GM19395 (cell line): ENCODE data around the gene SMG7.

Experiments
- ATAC-seq: cut with Tn5 transposase; IDR thresholded peaks from one replicate; pipeline ENCODE4 v1.9.1; 2021; ENCODE audit warnings: mild to moderate bottlenecking, moderate library complexity; ENCODE audit not compliant: unreplicated experiment

The SMG7 gene

DNA sequence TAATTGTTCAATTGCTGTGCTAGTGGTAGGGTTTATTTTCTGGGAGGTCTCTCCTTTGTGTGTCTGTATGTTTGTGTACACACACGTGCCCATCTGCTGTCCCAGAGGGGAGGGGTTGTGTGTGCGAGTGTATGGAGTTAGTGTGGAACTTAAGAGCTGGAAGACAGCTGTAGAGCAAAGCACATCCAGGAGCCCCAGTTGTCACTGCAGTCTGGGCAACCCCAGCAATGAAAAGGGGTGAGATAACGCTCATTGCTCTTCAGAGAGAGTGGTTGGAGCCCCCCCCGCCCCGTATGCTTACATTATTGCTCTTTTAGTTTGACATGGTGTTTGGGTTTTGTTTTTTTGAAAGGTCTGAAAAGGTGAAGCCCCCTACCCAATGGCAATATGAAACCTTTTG lies 81.0 kb downstream of the SMG7 start:
- no peak for ATAC-seq

DNA sequence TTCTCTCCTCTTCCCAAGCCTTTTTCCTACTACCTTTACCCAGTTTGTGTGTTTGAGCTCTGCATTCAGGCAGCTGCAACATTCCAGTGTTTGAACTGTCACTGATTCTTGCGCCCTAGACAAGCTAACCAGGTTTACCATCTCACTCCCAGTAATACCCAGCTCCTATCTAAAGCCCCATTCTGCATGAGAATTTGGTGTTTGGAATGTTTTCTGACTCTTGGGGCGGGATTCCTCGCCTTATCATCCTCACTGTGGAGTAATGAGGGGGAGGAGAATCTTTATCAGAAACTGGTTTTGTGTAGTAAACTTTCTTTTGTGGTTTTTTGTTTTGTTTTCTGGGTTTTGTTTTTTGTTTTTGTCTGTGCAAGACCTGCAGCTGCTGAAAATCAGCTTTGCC lies 81.5 kb downstream of the SMG7 start:
- no peak for ATAC-seq

DNA sequence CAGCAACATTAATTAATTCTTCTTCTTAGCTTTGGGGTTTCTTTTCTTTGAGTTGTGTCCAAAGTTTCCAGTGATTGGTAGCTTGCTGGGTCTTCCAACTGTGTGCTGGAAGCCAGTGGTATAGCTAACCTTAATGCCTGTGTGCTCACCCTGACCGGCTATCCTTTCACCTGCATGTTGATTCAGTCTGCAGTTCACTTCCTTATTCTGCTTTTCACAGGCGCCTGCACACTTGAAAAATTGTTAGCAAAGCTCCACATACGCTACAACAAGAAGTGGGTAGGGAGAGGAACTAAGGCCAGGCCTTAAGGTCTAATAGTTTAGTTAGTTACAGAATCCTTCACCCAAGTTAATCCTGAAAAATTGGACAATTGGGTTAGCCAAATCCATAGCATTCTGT lies 82.3 kb downstream of the SMG7 start:
- no peak for ATAC-seq

DNA sequence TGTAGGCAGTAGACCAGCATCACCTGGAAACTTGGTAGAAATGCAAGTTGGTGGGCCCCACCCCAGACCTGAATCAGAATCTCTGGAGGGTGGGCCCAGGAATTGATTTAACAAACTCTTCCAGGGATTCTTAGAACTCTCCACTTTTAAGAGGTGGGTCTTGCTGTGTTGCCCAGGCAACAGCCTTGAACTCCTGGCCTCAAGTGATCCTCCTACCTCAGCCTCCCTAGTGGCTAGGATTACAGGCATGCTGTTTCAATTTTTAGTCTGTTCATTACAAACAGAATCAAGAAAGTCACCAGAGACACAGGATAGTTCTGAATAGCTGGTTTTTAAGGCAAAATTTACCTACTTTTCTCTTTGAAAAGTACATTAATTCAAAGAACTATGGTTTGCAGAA lies 86.8 kb downstream of the SMG7 start:
- no peak for ATAC-seq

DNA sequence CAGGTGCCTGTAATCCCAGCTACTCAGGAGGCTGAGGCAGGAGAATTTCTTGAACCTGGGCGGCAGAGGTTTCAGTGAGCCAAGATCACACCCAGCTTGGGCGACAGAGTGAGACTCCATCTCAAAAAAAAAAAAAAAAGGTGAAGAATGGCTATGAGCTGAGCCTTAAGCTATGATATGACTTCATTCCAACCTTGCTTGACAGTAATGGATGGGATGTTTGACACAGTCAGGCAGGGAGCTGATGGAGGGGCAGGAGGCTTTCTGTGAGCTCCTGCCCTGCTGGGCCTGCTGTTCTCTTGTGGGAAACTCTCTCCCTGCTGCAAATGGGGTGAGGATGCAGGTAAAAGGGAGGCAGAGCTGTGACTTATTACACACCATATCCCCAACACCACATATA lies 90.4 kb downstream of the SMG7 start:
- ATAC-seq: no peak

DNA sequence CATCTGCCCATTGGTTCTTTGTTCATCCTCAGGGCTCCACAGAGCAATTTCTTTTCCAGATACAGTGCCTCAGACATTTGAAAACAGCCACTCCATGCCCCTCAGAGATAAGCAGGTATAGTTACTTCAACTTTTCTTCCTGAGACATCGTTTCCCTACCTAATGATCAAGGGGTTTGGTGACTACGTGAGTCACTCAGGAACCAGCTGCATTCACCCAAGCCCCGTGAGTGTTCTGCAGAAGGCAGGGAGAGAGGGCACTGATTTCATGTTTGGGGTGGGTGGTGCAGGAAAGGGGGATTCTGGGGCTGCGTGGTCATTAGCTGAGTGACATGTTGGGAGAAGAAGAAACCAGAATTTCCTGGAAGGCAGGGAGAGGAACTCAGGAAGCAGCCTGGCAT lies 93.0 kb downstream of the SMG7 start:
- ATAC-seq: no peak

DNA sequence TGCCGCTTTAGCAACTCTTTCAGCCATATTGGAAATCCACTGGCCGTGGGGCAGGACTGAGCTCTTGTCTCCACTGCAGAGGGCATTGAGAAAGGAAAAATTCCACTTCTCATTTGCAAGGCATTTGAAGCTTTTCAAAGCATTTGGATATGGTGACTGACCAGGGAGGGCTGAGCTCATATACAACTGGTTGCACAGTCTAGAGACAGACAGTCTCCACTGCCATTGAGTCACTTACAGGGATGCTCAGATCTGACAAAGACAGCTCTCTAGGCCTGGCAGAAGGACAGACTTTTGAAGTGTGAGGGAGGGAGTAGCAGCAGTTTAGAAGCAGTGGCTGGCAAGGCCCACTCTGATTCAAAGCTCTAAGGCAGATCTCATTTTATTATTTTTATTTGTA lies 93.7 kb downstream of the SMG7 start:
- ATAC-seq: no peak

DNA sequence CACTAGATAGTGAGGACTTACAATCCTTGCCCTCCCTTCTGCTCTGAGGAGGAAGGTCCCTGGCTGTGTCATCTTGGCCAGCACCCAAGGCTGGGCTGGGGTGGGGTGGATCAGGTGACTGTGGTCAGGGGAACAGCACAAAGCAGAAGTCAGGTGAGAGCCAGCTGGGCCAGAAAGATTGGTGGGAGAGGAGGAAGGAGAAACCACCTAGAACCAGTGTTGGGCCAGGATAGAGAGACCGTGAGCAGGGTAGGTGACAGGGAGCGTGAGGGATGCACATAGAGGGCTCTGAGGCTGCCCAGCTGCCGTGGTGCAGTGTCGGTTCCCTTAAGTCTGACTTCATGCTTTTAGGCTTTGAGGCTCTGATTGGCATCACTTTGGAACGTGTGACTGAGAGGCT lies 95.3 kb downstream of the SMG7 start:
- ATAC-seq: peak; percentile 67

DNA sequence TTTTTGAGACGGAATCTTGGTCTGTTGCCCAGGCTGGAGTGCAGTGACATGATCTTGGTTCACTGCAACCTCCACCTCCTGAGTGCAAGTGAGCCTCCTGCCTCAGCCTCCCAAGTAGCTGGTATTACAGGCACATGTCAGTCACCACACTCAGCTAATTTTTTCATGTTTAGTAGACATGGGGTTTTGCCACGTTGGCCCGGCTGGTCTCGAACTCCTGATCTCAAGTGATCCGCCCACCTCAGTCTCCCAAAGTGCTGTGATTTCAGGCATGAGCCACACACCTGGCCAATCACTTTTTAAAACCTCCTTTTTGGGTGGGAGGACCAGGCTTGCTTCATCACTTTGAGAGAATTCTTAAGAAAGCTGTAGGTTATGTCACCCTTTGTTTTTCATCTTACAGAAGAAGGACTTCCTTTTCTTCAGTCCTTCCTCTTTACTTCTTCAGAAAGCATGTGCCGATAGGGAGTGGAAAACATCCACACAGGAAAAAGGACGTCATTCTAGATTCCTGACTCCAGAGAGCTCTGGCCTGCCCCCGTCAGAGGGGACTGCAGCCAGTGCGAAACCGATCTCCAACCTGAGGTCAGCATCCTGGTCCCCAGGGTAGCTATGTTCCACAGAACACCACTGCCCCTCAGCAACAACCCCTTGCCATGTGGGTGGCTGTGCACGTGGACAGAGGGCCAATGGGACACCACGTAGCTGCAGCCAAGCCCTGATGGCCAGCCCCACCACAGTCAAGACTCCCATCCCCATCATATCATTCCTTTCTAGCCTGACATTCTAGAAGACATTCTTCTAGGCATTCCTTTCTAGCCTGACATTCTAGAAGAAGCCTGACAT lies 96.1 kb downstream of the SMG7 start:
- no peak for ATAC-seq

DNA sequence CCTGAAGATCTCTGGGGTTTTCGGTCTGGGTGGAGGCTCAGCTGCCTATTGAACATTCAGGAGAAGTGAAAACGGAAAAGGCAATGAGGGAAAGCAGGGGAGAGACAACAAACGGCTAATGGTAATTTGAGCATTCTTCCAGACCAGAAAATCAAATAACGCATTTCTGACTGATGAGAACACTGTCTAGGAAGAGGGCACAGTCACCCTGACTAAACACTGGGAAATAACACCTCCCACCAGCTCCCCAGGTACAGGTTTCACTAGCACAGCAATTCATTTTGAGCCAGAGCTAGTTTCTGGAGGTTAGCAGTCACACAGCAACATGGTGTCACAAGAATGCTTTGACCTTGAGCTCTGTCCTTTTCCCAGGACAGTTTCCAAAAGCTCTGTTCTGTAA lies 96.8 kb downstream of the SMG7 start:
- ATAC-seq: no peak

DNA sequence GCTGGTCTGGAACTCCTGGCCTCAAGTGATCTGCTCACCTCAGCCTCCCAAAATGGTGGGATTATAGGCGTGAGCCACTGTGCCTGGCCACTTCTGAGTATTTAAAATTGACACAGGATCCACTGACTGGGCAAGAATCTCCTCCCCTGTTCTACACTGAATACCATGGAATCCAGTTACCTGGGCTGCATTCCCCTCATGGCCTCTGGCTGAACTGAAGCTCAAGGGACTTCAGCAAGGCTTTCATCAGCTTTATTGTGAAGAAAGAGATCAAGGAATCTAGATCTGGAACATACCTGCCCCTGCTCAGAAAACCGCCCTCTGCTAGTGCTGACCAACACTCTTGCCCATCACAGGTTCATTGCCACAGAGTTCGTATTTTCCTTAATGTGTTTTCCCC lies 97.5 kb downstream of the SMG7 start:
- no peak for ATAC-seq

DNA sequence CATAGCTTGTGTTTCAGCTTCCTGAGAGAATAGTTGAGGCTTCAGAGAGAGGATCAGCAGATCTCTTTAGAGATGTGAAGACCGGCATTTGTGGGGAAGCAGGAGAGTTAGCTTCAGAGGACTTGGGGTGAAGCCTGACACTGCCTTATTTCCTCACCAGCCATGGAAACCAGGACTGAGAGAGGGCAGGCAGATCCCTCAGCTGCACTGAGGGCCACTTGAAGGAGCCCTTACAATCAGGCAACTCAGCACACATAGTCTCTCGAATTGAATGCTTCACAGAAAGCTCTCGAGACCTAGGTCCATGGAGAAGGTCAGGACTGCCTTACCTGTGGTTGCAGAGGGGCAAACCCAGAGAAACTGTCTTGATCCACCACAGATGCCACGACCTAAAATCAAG lies 98.2 kb downstream of the SMG7 start:
- ATAC-seq: no peak

DNA sequence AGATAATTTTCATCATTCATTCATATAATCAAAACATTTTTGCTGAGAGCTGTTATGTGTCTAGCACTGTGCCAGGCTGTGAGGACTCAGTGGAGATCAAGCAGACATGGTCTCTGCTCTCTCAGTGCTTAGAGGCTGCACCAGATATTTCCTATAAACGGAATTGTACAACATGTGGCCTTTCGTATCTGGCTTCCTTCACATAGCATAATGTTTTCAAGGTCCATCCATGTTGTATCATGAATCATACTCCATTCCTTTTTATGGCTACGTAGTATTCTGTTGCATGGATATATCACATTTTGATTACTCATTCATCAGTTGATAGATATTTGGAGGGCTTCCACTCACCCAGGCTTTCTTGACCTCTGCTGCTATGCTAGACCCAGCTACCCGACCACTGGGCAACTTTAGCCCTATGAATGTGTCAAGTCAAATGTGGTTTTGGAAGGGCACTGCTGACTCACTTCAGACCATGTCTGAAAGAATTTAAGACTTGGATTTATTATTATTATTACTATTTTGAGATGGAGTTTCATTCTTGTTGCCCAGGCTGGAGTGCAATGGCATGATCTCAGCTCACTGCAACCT lies 99.5 kb downstream of the SMG7 start:
- no peak for ATAC-seq

DNA sequence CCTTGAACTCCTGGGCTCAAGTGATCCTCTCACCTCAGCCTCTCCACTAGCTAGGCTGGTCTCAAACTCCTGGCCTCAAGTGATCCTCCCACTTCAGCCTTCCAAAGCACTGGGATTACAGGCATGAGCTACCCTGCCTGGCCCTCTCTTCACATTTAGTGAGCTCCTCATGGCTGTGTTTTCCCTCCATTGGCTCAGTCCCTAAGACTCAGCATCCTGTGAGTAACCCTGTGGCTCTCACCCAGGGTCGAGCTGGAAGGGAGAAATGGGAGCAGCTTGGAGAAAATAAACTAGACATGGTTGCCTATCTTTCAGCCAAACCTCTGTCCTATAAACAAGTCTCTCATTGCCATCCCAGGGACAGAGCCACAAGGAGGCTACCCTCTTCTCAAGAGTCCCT lies 100.4 kb downstream of the SMG7 start:
- ATAC-seq: no peak

DNA sequence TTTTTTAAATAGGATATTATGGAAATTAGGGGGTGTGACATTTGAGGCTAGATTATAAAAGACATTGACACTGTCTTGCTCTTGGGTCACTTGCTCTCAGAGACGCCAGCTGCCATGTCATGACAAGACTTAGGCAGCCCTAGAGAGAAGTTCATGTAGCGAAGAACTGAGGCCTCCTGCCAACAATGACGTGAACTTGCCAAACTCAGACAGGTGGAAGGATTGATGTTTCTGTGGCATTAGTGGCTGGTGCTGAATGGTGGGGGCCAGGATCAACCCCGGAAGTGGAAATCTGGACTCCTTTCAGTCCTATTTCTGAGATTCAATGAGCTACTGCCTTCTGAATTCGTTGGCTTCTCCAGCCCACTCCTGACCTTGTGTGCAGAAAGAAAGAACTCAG lies 103.3 kb downstream of the SMG7 start:
- ATAC-seq: no peak

DNA sequence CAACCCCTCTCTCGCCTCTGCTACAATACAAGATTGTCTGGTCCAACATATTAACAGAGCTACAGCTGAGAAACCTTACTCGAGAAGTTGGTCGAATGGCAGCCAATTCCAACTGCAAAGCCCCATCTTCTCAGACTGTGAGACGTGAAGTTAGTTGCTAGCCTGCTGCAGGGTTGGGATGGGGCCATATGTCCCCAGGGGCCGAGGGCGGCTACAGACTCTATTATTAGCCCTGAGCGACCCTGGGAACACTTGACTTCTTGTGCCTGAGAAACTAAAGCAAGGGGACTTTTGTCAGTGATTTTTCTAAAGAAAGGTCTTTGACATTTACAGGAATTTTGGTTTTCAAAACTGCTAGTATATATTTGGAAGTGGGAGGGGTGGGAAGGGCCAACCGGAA lies 104.2 kb downstream of the SMG7 start:
- no peak for ATAC-seq

DNA sequence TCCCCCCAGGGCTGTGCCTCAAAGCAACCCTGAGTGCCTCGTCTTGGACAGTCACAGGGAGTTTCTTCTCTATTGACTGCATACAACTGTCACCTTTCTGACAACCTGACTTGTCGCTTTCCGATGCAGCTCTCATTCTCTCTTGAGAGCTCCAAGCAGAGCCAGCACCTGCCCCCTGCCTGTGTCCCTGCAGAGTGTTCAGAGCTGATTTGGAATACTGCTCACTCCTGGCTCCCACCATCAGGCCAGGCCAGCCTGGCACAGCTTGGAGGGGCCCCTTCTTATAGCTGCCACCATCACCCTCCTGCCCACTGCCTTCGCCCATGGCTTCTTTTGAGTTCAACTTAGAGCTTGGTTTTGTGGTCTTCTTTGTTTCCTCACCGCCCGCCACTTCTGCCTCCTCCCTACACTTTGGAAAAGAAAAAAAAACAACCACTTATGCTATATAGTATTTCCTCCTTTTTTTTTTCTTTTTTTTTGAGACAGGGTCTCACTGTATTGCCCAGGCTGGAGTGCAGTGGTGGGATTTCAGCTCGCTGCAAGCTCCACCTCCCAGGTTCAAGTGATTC lies 105.7 kb downstream of the SMG7 start:
- ATAC-seq: no peak

DNA sequence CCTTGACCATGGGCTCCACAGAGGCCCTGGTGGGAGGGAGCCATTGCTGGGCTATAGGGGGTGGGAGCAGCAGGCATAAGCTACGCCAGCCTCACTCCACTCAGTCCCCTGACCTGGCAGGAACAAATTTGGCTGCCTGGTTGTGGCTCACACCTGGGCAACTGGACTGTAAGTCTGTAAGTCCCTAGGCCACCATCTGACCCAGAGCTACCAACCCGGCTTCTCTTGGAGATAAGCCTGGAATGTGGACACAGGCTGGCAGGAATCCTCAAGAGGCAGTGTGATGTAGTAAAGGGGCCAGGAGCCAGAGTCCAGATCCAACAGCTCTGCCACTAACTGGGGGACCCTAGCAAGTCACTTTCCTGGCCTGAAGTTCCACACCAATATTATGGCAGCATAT lies 106.6 kb downstream of the SMG7 start:
- ATAC-seq: no peak

DNA sequence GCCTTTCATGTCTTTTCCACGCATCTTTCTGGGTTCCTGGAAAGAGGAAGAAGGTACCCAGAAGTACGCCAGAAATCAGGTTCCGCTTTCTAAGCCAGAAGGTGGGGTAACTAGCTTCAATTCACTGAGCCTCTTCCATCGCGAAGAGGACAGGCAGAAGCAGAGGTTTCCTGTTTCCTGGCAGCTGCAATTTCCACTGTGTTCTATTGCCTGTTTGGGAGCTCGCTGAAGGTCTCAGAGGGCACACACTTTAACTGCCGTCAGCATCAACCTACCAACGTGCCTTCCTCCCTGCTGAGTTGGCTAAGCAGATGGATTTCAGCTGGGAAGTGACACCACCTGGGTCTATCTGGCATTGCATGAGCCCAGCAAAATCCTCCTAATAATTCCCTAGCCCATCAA lies 108.0 kb downstream of the SMG7 start:
- peak; percentile 77 for ATAC-seq

DNA sequence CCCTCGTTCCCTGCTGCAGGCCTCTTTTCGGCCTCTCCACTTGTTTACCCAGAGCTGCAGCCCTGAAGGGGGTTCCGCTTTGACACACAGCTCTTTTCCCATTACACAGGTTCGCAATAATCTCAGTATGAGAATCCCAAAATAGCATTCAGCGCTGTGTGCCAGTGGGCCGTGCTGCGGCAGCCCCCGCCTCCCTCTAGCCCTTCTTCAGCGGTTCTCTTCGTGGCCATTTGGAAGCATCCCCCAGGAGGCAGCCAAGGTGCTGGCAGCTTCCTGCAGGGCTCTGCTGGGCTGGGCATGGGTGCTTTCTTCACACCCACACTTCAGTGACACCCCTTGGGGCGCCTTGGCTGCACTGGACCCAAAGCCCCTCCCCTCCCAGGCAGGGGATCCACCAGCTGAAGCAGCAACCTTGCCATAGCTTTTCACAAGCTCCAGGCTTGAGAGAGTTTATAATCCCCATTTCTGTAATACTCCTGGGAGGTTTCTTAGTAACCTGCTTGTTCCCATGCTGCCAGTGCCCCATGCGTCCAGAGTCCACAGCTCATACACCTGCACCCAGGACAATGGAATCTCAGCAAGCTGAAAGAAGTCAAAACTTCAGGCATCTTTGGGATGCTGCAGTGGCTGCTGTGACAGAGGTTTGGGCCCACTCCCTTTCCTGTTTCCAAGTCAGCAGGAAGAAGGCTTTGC lies 109.9 kb downstream of the SMG7 start:
- ATAC-seq: no peak

DNA sequence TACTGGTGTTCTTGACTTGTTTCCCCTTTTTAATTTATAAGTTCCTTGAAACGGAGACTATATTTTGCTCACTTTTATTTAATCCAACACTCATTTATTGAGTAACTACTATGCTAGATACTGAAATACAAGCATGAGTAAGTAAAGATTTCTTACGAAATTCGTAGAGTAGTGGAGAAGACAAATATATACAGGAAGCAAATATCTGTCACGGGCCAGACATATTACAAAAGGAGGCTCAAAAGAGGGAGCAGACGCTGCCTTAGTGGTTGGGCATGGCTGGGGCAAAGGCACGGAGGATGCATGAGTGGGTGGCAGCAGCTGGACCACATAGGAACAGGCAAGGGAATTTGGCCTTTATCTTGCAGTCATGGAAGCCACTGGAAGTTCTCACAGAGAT lies 111.2 kb downstream of the SMG7 start:
- no peak for ATAC-seq

DNA sequence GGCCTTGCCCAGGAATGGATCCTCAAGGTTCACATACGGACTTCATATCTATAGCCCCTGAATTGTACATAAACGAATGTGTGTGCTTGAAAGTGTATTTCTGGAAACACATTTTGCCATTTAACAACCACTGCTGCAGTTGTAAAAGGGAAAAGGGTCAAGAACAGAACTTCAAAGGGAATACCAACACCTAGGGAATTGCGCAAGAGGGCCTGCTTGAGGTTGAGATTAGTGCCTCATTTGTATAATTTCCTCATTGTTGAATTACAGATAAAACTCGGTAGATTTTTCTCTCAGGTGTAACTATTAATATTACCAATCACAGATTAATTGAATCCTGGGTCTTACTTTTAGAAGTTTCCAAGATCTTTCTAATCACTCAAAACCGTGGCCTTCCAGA lies 111.8 kb downstream of the SMG7 start:
- no peak for ATAC-seq
